IPS-18c (cell line): ENCODE data around the gene FAM3D.
"Not testable (repeated sequence)": the region's sequence is repeated elsewhere in the genome, so short reads cannot be mapped to it uniquely, and the experiment has no call there.

ENCODE experiments used
- H3K4me3 ChIP-seq: 2 replicates; pipeline ENCODE4 v1.7.0; 2013; ENCODE audit warnings: low read depth, mild to moderate bottlenecking, low read length, moderate library complexity; ENCODE audit not compliant: insufficient read depth
- H3K9me3 ChIP-seq: one replicate; pipeline ENCODE4 v1.6.1; 2013; ENCODE audit warnings: mild to moderate bottlenecking, low read length, moderate library complexity; ENCODE audit not compliant: control insufficient read depth, insufficient read depth

Gene FAM3D

GRCh38 chr3:58691997-58692396, 25.4 kb upstream of the FAM3D start:
- no peak overlapping the region for H3K4me3 ChIP-seq
- H3K9me3 ChIP-seq = peaks cover 5% of the 10 kb centered on the region

- peaks cover 5% of the 10 kb centered on the region for H3K9me3 ChIP-seq
- no peak overlapping the region for H3K4me3 ChIP-seq
Observed at GRCh38 chr3:58690490-58690889, 23.9 kb upstream of the FAM3D start.

GRCh38 chr3:58688574-58688973, 22.0 kb upstream of the FAM3D start:
- Histone ChIP-seq H3K4me3 (no peak overlapping the region), H3K9me3 (peaks cover 2% of the 10 kb centered on the region)

- no peak overlapping the region; the same call in 1 of the 2 replicates for H3K4me3 ChIP-seq
Observed at GRCh38 chr3:58686847-58687246, 20.3 kb upstream of the FAM3D start.

GRCh38 chr3:58685641-58686040, 19.1 kb upstream of the FAM3D start:
- peaks cover 2% of the 10 kb centered on the region for H3K9me3 ChIP-seq

More at GRCh38 chr3:58686847-58687246, 20.3 kb upstream of the FAM3D start:
- H3K9me3 ChIP-seq = peaks cover 2% of the 10 kb centered on the region

GRCh38 chr3:58683466-58683865, 16.9 kb upstream of the FAM3D start:
- H3K9me3 ChIP-seq = no peaks in the 10 kb centered on the region
- no peak overlapping the region for H3K4me3 ChIP-seq

More at GRCh38 chr3:58685641-58686040, 19.1 kb upstream of the FAM3D start:
- no peak overlapping the region for H3K4me3 ChIP-seq

- no peaks in the 10 kb centered on the region for H3K9me3 ChIP-seq
- no peak overlapping the region for H3K4me3 ChIP-seq
Observed at GRCh38 chr3:58683001-58683458, 16.5 kb upstream of the FAM3D start.

- no peak overlapping the region for H3K4me3 ChIP-seq
- H3K9me3 ChIP-seq = peaks cover 2% of the 10 kb centered on the region
Observed at GRCh38 chr3:58681863-58682262, 15.3 kb upstream of the FAM3D start.

- Histone ChIP-seq H3K9me3 (peaks cover 2% of the 10 kb centered on the region), H3K4me3 (no peak overlapping the region)
Observed at GRCh38 chr3:58680879-58681525, 14.4 kb upstream of the FAM3D start.

- Histone ChIP-seq H3K9me3 (peaks cover 2% of the 10 kb centered on the region), H3K4me3 (no peak overlapping the region)
Observed at GRCh38 chr3:58679974-58680666, 13.5 kb upstream of the FAM3D start.

- no peak overlapping the region for H3K4me3 ChIP-seq
- peaks cover 2% of the 10 kb centered on the region for H3K9me3 ChIP-seq
Observed at GRCh38 chr3:58679446-58679845, 12.9 kb upstream of the FAM3D start.

GRCh38 chr3:58678177-58678970, 11.8 kb upstream of the FAM3D start:
- H3K9me3 ChIP-seq, H3K4me3 ChIP-seq: not testable (repeated sequence)

GRCh38 chr3:58672880-58673279, 6.3 kb upstream of the FAM3D start:
- H3K9me3 ChIP-seq = peaks cover 2% of the 10 kb centered on the region
- no peak overlapping the region for H3K4me3 ChIP-seq

GRCh38 chr3:58672451-58672850, 5.9 kb upstream of the FAM3D start:
- Histone ChIP-seq H3K4me3 (no peak overlapping the region), H3K9me3 (peaks cover 2% of the 10 kb centered on the region)

- H3K4me3 ChIP-seq = no peak overlapping the region
- no peaks in the 10 kb centered on the region for H3K9me3 ChIP-seq
Observed at GRCh38 chr3:58670506-58671135, 4.0 kb upstream of the FAM3D start.

- no peaks in the 10 kb centered on the region for H3K9me3 ChIP-seq
- no peak overlapping the region for H3K4me3 ChIP-seq
Observed at GRCh38 chr3:58668247-58668646, 1.7 kb upstream of the FAM3D start.

GRCh38 chr3:58667704-58668103, 1.1 kb upstream of the FAM3D start:
- Histone ChIP-seq H3K9me3 (no peaks in the 10 kb centered on the region), H3K4me3 (no peak overlapping the region)
